A549 (cell line): ENCODE data around the gene SEPTIN1. TPM values are rescaled to one million over a fixed set of nuclear protein-coding genes. Genes with fewer than 3 reads are reported as not detected.

Experiments used
- ATAC-seq, 2 experiments: fragments of 200-7000 bp in 1 of 2; fragments of >200 bp in 1 of 2; cut with Nextera tagmentation in 1 of 2; cut with Tn5 transposase in 1 of 2; 3 replicates each; pipeline versions ENCODE4 v1.8.0 to v1.9.1; 2018 to 2020; ENCODE audit warnings: mild to moderate bottlenecking in 1 of 2, moderate library complexity in 1 of 2
- CTCF ChIA-PET: fragments of 300-600 bp; sonication (Branson Sonifier 250); formaldehyde crosslinking; extraction: SDS; loops from one replicate; lab custom pipeline; 2021; ENCODE audit warnings: antibody characterized with exemption, inconsistent platforms; lab: Yijun Ruan, JAX
- POLR2A ChIA-PET: fragments of 350-600 bp; formaldehyde crosslinking; extraction: SDS; loops from one replicate; lab custom pipeline; 2021; ENCODE audit warnings: antibody characterized with exemption, inconsistent platforms; lab: Yijun Ruan, JAX
- DNase-seq, 2 experiments: peaks; one replicate each; pipeline versions ENCODE4 v3.0.0 to v3.0.0-alpha.2; 2011 to 2016; ENCODE audit warnings: low read depth in 1 of 2, low spot score in 1 of 2
- FAIRE-seq: peaks from 2 replicates; lab custom pipeline; 2011; peaks lifted over from hg19 to GRCh38; lab: Jason Lieb, UNC
- H3K27ac ChIP-seq, 2 experiments: fragments of >200 bp; sonication (Bioruptor Twin); formaldehyde crosslinking; 3 replicates each; pipeline ENCODE4 v1.5.1; 2016 to 2017
- H3K4me1 ChIP-seq: fragments of >200 bp; sonication (Bioruptor Twin); formaldehyde crosslinking; 3 replicates; pipeline ENCODE4 v1.6.1; 2016
- H3K4me2 ChIP-seq: fragments of >200 bp; sonication (Bioruptor Twin); formaldehyde crosslinking; 3 replicates; pipeline ENCODE4 v1.6.1; 2016
- H3K4me3 ChIP-seq: fragments of >200 bp; sonication (Bioruptor Twin); formaldehyde crosslinking; 3 replicates; pipeline ENCODE4 v1.5.1; 2016
- H3K9me3 ChIP-seq: fragments of >200 bp; sonication (Bioruptor Twin); formaldehyde crosslinking; 3 replicates; pipeline ENCODE4 v1.6.1; 2016
- ATOH8 ChIP-seq: fragments of 250-450 bp; sonication (Bioruptor Pico); IDR thresholded peaks from 2 replicates; pipeline ENCODE4 v1.5.0; 2020; ENCODE audit warnings: low read depth, mild to moderate bottlenecking, moderate library complexity
- BCL3 ChIP-seq: fragments of >200 bp; sonication (Bioruptor Twin); formaldehyde crosslinking; IDR thresholded peaks from 3 replicates; pipeline ENCODE4 v1.6.1; 2016
- CBX2 ChIP-seq: fragments of 200-600 bp; sonication (generic); IDR thresholded peaks from 2 replicates; pipeline ENCODE4 v1.6.1; 2016; ENCODE audit warnings: low read depth, mild to moderate bottlenecking, borderline replicate concordance
- E2F6 ChIP-seq: IDR thresholded peaks from 2 replicates; pipeline ENCODE4 v1.6.1; 2012; ENCODE audit warnings: low read depth, borderline replicate concordance
- FOSB ChIP-seq: fragments of 250-450 bp; sonication (Bioruptor Pico); IDR thresholded peaks from 2 replicates; pipeline ENCODE4 v1.5.0; 2020; ENCODE audit warnings: mild to moderate bottlenecking, moderate library complexity
- FOSL2 ChIP-seq, 2 experiments: fragments of 450-650 bp in 1 of 2; fragments of >200 bp in 1 of 2; sonication (Bioruptor Twin) in 1 of 2; formaldehyde crosslinking; IDR thresholded peaks; 2 replicates each; pipeline versions ENCODE4 v1.5.0 to v1.6.1; 2016 to 2020; ENCODE audit warnings: mild to moderate bottlenecking in 1 of 2, moderate library complexity in 1 of 2
- FOXS1 ChIP-seq: fragments of 250-450 bp; sonication (Bioruptor Pico); IDR thresholded peaks from 2 replicates; pipeline ENCODE4 v1.5.0; 2020; ENCODE audit warnings: mild to moderate bottlenecking, moderate library complexity
- HOXB13 ChIP-seq: fragments of 250-450 bp; sonication (Bioruptor Pico); IDR thresholded peaks from 2 replicates; pipeline ENCODE4 v1.5.0; 2020; ENCODE audit warnings: low read depth, mild to moderate bottlenecking, moderate library complexity
- JUN ChIP-seq, 2 experiments: fragments of >200 bp; sonication (Bioruptor Twin); formaldehyde crosslinking; IDR thresholded peaks; 2 replicates in 1 of 2; 3 replicates in 1 of 2; pipeline ENCODE4 v1.6.1; 2016 to 2017
- MAX ChIP-seq: IDR thresholded peaks from 2 replicates; pipeline ENCODE4 v1.6.1; 2012
- PHF8 ChIP-seq: fragments of 200-600 bp; sonication (generic); IDR thresholded peaks from 2 replicates; pipeline ENCODE4 v1.6.1; 2016; ENCODE audit warnings: low read depth, mild to moderate bottlenecking, antibody characterized with exemption, moderate library complexity, borderline replicate concordance
- POLR2A ChIP-seq: IDR thresholded peaks from 2 replicates; pipeline ENCODE4 v1.6.1; 2012; ENCODE audit warnings: mild to moderate bottlenecking, low read length
- whole genome bisulfite sequencing: methylation state at CpG from one replicate; pipeline ENCODE4 v1.1.6; 2017; ENCODE audit errors: missing lambda C conversion rate; 5-methylcytosine and 5-hydroxymethylcytosine counted together
- polyA plus RNA-seq, 4 experiments: library from polyadenylated mRNA; depleted of rRNA in 3 of 4; stranded (reverse); fragments of >200 nt; fragmentation: RNase III in 1 of 4; extraction: RNeasy Plus Mini Kit Qiagen cat#74134 plus additional on column Dnase treatment in 1 of 4; gene quantifications; 2 replicates in 3 of 4; 3 replicates in 1 of 4; pipeline ENCODE4 v1.2.3, GENCODE V29; 2011 to 2017
- TF ChIP-seq, protein P1 (sequence below): fragments of 200-600 bp; sonication (generic); IDR thresholded peaks from 2 replicates; pipeline ENCODE4 v1.6.1; 2016; ENCODE audit warnings: antibody characterized with exemption, mild to moderate bottlenecking, moderate library complexity

The SEPTIN1 gene
- polyA plus RNA-seq, 2 of the 4 experiments (the other 2 are of a cell fraction) = 0.17 to 0.65 TPM

- peak; percentile 75 to 76 for ATAC-seq
- H3K4me2 ChIP-seq = peak overlapping the region; percentile 73
- FAIRE-seq = no peak
- DNase-seq = peak; percentile 93 to 94
- ChIA-PET POLR2A (interaction anchor here (0.6 to 2.0 kb wide), 5 partner anchors 17 to 932 kb away, joined by 3 to 7 read pairs (median 4); partner anchors contain the start of genes ZNF48 and ZNF771), CTCF (interaction anchor here (1.0 to 2.1 kb wide), 4 partner anchors 13 to 34 kb away, joined by 3 to 6 read pairs (median 6); partner anchors contain the start of gene ZNF48)
- H3K4me3 ChIP-seq = peak overlapping the region; percentile 84
- WGBS = 1% methylated on average over 31 of the region's 39 CpGs
- no peaks in the 10 kb centered on the region for H3K9me3 ChIP-seq
- peak overlapping the region; percentile 93 to 96 for H3K27ac ChIP-seq
- H3K4me1 ChIP-seq = peaks cover 12% of the 10 kb centered on the region
- peak; percentile 58; the same call in 1 of the 2 replicates for TF ChIP-seq HOXB13 (CRISPR knock-in tag)
- TF ChIP-seq JUN (IDR thresholded peaks at IDR 0.05) = peak; percentile 81 to 96
- TF ChIP-seq, protein P1, sequence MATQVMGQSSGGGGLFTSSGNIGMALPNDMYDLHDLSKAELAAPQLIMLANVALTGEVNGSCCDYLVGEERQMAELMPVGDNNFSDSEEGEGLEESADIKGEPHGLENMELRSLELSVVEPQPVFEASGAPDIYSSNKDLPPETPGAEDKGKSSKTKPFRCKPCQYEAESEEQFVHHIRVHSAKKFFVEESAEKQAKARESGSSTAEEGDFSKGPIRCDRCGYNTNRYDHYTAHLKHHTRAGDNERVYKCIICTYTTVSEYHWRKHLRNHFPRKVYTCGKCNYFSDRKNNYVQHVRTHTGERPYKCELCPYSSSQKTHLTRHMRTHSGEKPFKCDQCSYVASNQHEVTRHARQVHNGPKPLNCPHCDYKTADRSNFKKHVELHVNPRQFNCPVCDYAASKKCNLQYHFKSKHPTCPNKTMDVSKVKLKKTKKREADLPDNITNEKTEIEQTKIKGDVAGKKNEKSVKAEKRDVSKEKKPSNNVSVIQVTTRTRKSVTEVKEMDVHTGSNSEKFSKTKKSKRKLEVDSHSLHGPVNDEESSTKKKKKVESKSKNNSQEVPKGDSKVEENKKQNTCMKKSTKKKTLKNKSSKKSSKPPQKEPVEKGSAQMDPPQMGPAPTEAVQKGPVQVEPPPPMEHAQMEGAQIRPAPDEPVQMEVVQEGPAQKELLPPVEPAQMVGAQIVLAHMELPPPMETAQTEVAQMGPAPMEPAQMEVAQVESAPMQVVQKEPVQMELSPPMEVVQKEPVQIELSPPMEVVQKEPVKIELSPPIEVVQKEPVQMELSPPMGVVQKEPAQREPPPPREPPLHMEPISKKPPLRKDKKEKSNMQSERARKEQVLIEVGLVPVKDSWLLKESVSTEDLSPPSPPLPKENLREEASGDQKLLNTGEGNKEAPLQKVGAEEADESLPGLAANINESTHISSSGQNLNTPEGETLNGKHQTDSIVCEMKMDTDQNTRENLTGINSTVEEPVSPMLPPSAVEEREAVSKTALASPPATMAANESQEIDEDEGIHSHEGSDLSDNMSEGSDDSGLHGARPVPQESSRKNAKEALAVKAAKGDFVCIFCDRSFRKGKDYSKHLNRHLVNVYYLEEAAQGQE = no peak
- TF ChIP-seq FOSL2 (IDR thresholded peaks at IDR 0.05) = no peak
- no peak for TF ChIP-seq FOSL2 (CRISPR knock-in tag; IDR thresholded peaks at IDR 0.05)
- TF ChIP-seq CBX2 = no peak
- peak; percentile 89 for TF ChIP-seq PHF8
- TF ChIP-seq BCL3 = peak; percentile 63; the same call in 2 of the 3 replicates
- peak; percentile 83 for TF ChIP-seq MAX
- TF ChIP-seq E2F6 = peak; percentile 80; the same call in 1 of the 2 replicates
- no peak for TF ChIP-seq FOXS1 (CRISPR knock-in tag)
- TF ChIP-seq ATOH8 (CRISPR knock-in tag) = no peak
- 0 out of 2 replicates have a peak, but pooled peaks have one; percentile 59 for TF ChIP-seq FOSB (CRISPR knock-in tag)
Observed at GRCh38 chr16:30377812-30378235, 4.5 kb downstream of the SEPTIN1 start.

GRCh38 chr16:30377050-30377811, 5.1 kb downstream of the SEPTIN1 start:
- FAIRE-seq (no peak), ATAC-seq (no peak; a peak in 1 of 6 replicates), DNase-seq (no peak)
- WGBS = 59% methylated on average over 25 of the region's 29 CpGs
- CTCF ChIA-PET = interaction anchor here (0.8 to 2.1 kb wide), 3 partner anchors 13 to 284 kb away, joined by 3 to 6 read pairs (median 3); no protein-coding TSS in a partner anchor
- Histone ChIP-seq H3K9me3 (no peaks in the 10 kb centered on the region), H3K27ac (peak overlapping the region; percentile 93 to 96), H3K4me1 (peaks cover 12% of the 10 kb centered on the region), H3K4me3 (peak overlapping the region; percentile 84), H3K4me2 (peak overlapping the region; percentile 73)
- POLR2A ChIA-PET = interaction anchor here (0.6 to 2.0 kb wide), 5 partner anchors 17 to 931 kb away, joined by 3 to 7 read pairs (median 4); partner anchors contain the start of genes ZNF48 and ZNF771
- TF ChIP-seq JUN (IDR thresholded peaks at IDR 0.05) (no peak), POLR2A (peak; percentile 52; the same call in 1 of the 2 replicates)
